GM18951 (cell line): ENCODE data around the gene PBX3.

Experiments used
- POLR2A ChIP-seq: IDR thresholded peaks from 4 replicates; pipeline ENCODE4 v1.6.1; 2011; ENCODE audit warnings: mild to moderate bottlenecking; ENCODE audit not compliant: insufficient read length, insufficient read depth; ENCODE audit errors: extremely low read depth
- in situ Hi-C: fragments of 300-500 bp; cut with MboI; formaldehyde crosslinking; loops from one replicate; pipeline ENCODE4 v1.12.0; 2022; ENCODE audit warnings: low sequenced_read_pairs, mixed read lengths, inconsistent platforms; ENCODE audit not compliant: unreplicated experiment

Gene PBX3

DNA sequence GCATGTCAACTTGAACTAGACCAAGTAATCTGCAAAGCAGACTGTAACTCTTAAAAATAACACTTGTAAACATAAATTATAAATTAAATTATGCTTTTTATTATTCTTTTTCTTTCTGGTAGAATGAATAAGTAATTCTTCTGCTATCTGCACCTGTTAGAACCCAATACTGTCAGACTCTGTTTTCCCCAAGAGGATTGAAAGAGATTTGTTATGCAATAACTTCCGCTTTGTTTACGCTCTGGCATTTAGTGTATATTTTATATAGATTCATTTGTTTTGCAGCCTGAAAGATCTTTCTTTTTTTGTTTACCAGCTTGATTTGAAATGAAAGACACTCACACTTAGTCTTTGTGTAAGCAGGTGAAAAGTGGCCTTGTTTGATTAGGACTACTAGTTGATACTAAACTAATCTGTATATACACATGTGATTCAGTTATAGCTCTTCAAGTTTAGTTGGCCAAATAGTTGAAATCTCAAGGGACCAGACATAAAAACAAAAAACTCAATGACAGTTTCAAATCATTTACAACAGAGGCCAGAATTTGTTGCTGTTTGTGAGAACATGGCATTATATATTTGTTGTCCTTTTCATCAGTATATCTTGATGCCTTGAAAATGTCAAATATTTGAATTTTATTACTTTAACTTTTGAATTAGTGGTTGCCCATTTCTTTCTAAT, 155.8 kb downstream of the PBX3 start:
- no peak for TF ChIP-seq POLR2A
- in situ Hi-C loops: no loop called here

GRCh38 chr9:125904155-125904851, 157.1 kb downstream of the PBX3 start:
- in situ Hi-C loops: no loop called here
- no peak for TF ChIP-seq POLR2A

- in situ Hi-C loops: no loop called here
- TF ChIP-seq POLR2A: no peak
These were observed 159.0 kb downstream of the PBX3 start for GRCh38 chr9:125906144-125906543.

GRCh38 chr9:125906893-125907292, 159.7 kb downstream of the PBX3 start:
- TF ChIP-seq POLR2A: no peak
- in situ Hi-C loops: no loop called here

- no peak for TF ChIP-seq POLR2A
- in situ Hi-C loops: no loop called here
These were observed 161.0 kb downstream of the PBX3 start for GRCh38 chr9:125908136-125908535.

DNA sequence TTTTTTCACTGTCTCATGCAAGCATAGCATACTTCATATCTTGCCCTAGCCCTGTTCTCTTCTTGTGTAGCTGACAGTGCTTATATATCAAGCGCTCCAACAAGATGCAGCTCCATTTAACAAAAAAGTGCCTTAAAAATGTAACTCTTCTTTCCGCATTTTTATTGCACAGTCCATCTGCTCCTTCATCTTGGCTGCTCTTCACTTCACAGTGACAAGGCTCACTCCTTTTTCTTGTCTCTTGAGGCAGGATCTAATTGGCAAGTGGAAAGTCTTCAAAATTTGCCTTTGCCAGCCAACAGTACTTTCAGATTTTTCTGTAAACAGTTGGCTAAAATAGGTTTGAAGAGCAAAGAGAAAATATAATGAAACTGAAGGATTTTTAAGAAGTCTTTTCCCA, 161.8 kb downstream of the PBX3 start:
- TF ChIP-seq POLR2A: no peak
- in situ Hi-C loops: no loop called here

GRCh38 chr9:125909459-125909858, 162.3 kb downstream of the PBX3 start:
- in situ Hi-C loops: no loop called here
- no peak for TF ChIP-seq POLR2A

GRCh38 chr9:125910286-125910685, 163.1 kb downstream of the PBX3 start:
- TF ChIP-seq POLR2A: no peak

GRCh38 chr9:125911861-125912644, 164.9 kb downstream of the PBX3 start:
- TF ChIP-seq POLR2A: no peak
- in situ Hi-C loops: no loop called here

More at GRCh38 chr9:125910286-125910685, 163.1 kb downstream of the PBX3 start:
- in situ Hi-C loops: no loop called here

- in situ Hi-C loops: no loop called here
These were observed 165.5 kb downstream of the PBX3 start for GRCh38 chr9:125912667-125913066.

DNA sequence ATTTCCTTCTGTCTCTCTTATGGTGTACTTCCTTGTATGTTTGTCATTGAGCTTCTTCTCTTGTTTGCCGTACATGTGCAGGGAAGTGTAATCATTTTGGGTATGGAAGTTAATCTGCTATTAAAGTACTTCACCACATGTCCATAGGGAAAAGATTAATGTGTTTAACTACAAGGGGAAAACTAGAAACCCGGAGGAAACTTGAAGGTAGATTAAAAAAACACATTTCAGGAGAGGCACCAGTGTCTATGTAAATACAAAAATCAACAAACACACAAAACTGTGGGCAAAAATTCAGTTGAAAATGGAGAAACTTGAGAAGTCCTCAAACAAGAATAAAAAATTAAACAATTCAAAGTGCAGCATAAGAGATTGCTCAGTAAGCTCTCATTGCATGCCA, 166.4 kb downstream of the PBX3 start:
- in situ Hi-C loops: no loop called here
- TF ChIP-seq POLR2A: no peak

More at GRCh38 chr9:125912667-125913066, 165.5 kb downstream of the PBX3 start:
- TF ChIP-seq POLR2A: no peak

GRCh38 chr9:125914411-125914810, 167.2 kb downstream of the PBX3 start:
- in situ Hi-C loops: no loop called here
- TF ChIP-seq POLR2A: no peak

- TF ChIP-seq POLR2A: no peak
- in situ Hi-C loops: no loop called here
These were observed 168.4 kb downstream of the PBX3 start for GRCh38 chr9:125915606-125916005.
